A549 (cell line): Measurements from ENCODE around the gene ELF5. TPM values are rescaled to one million over a fixed set of nuclear protein-coding genes. Genes with fewer than 3 reads are reported as not detected.

ENCODE experiments used
- ATAC-seq, 2 experiments: fragments of 200-7000 bp in 1 of 2; fragments of >200 bp in 1 of 2; cut with Nextera tagmentation in 1 of 2; cut with Tn5 transposase in 1 of 2; 3 replicates each; pipeline versions ENCODE4 v1.8.0 to v1.9.1; 2018 to 2020; ENCODE audit warnings: mild to moderate bottlenecking in 1 of 2, moderate library complexity in 1 of 2
- CTCF ChIA-PET: fragments of 300-600 bp; sonication (Branson Sonifier 250); formaldehyde crosslinking; extraction: SDS; loops from one replicate; lab custom pipeline; 2021; ENCODE audit warnings: antibody characterized with exemption, inconsistent platforms; lab: Yijun Ruan, JAX
- POLR2A ChIA-PET: fragments of 350-600 bp; formaldehyde crosslinking; extraction: SDS; loops from one replicate; lab custom pipeline; 2021; ENCODE audit warnings: antibody characterized with exemption, inconsistent platforms; lab: Yijun Ruan, JAX
- DNase-seq, 2 experiments: peaks; one replicate each; pipeline versions ENCODE4 v3.0.0 to v3.0.0-alpha.2; 2011 to 2016; ENCODE audit warnings: low read depth in 1 of 2, low spot score in 1 of 2
- FAIRE-seq: peaks from 2 replicates; lab custom pipeline; 2011; peaks lifted over from hg19 to GRCh38; lab: Jason Lieb, UNC
- H3K27ac ChIP-seq, 2 experiments: fragments of >200 bp; sonication (Bioruptor Twin); formaldehyde crosslinking; 3 replicates each; pipeline ENCODE4 v1.5.1; 2016 to 2017
- H3K4me1 ChIP-seq: fragments of >200 bp; sonication (Bioruptor Twin); formaldehyde crosslinking; 3 replicates; pipeline ENCODE4 v1.6.1; 2016
- H3K4me2 ChIP-seq: fragments of >200 bp; sonication (Bioruptor Twin); formaldehyde crosslinking; 3 replicates; pipeline ENCODE4 v1.6.1; 2016
- H3K4me3 ChIP-seq: fragments of >200 bp; sonication (Bioruptor Twin); formaldehyde crosslinking; 3 replicates; pipeline ENCODE4 v1.5.1; 2016
- H3K9me3 ChIP-seq: fragments of >200 bp; sonication (Bioruptor Twin); formaldehyde crosslinking; 3 replicates; pipeline ENCODE4 v1.6.1; 2016
- BHLHE40 ChIP-seq: IDR thresholded peaks from 2 replicates; pipeline ENCODE4 v1.6.1; 2012; ENCODE audit warnings: low read depth, low read length, inconsistent platforms
- EP300 ChIP-seq, 2 experiments: fragments of >200 bp; sonication (Bioruptor Twin); formaldehyde crosslinking; IDR thresholded peaks; 2 replicates in 1 of 2; 3 replicates in 1 of 2; pipeline ENCODE4 v1.6.1; 2016 to 2017
- FOSB ChIP-seq: fragments of 250-450 bp; sonication (Bioruptor Pico); IDR thresholded peaks from 2 replicates; pipeline ENCODE4 v1.5.0; 2020; ENCODE audit warnings: mild to moderate bottlenecking, moderate library complexity
- HEYL ChIP-seq: fragments of 250-450 bp; sonication (Bioruptor Pico); IDR thresholded peaks from 2 replicates; pipeline ENCODE4 v1.8.0; 2021; ENCODE audit warnings: mild to moderate bottlenecking, moderate library complexity
- MAFK ChIP-seq: fragments of 450-650 bp; IDR thresholded peaks from 2 replicates; pipeline ENCODE4 v1.6.1; 2014; ENCODE audit not compliant: partially characterized antibody
- MAZ ChIP-seq: fragments of 150-350 bp; IDR thresholded peaks from 2 replicates; pipeline ENCODE4 v1.6.1; 2014; ENCODE audit warnings: antibody characterized with exemption, low read depth, low read length, borderline replicate concordance
- NPAS2 ChIP-seq: fragments of 250-450 bp; sonication (Bioruptor Pico); IDR thresholded peaks from 2 replicates; pipeline ENCODE4 v1.8.0; 2022; ENCODE audit warnings: mild to moderate bottlenecking, moderate library complexity, borderline replicate concordance
- RARB ChIP-seq: fragments of 250-450 bp; sonication (Bioruptor Pico); IDR thresholded peaks from 2 replicates; pipeline ENCODE4 v1.8.0; 2021; ENCODE audit warnings: mild to moderate bottlenecking, moderate library complexity
- RCOR1 ChIP-seq: fragments of 150-350 bp; IDR thresholded peaks from 2 replicates; pipeline ENCODE4 v1.6.1; 2014; ENCODE audit warnings: antibody characterized with exemption, low read length, low read depth
- SREBF2 ChIP-seq: fragments of 450-650 bp; IDR thresholded peaks from 2 replicates; pipeline ENCODE4 v1.6.1; 2014; ENCODE audit warnings: mild to moderate bottlenecking, moderate library complexity
- TFCP2L1 ChIP-seq: fragments of 250-450 bp; sonication (Bioruptor Pico); IDR thresholded peaks from 2 replicates; pipeline ENCODE4 v1.5.0; 2021; ENCODE audit warnings: mild to moderate bottlenecking
- TP53 ChIP-seq: fragments of 250-450 bp; sonication (Bioruptor Pico); IDR thresholded peaks from 2 replicates; pipeline ENCODE4 v1.5.0; 2021; ENCODE audit warnings: mild to moderate bottlenecking, moderate library complexity
- ZC3H11A ChIP-seq: fragments of 450-650 bp; IDR thresholded peaks from 2 replicates; pipeline ENCODE4 v1.6.1; 2014; ENCODE audit warnings: antibody characterized with exemption, mild to moderate bottlenecking
- ZNF302 ChIP-seq: fragments of 250-450 bp; sonication (Bioruptor Pico); IDR thresholded peaks from 2 replicates; pipeline ENCODE4 v1.9.0; 2021; ENCODE audit warnings: inconsistent platforms, mild to moderate bottlenecking, moderate library complexity
- WGBS: methylation state at CpG from one replicate; pipeline ENCODE4 v1.1.6; 2017; ENCODE audit errors: missing lambda C conversion rate; 5-methylcytosine and 5-hydroxymethylcytosine counted together
- polyA plus RNA-seq, 4 experiments: library from polyadenylated mRNA; depleted of rRNA in 3 of 4; stranded (reverse); fragments of >200 nt; fragmentation: RNase III in 1 of 4; extraction: RNeasy Plus Mini Kit Qiagen cat#74134 plus additional on column Dnase treatment in 1 of 4; gene quantifications; 2 replicates in 3 of 4; 3 replicates in 1 of 4; pipeline ENCODE4 v1.2.3, GENCODE V29; 2011 to 2017
- TF ChIP-seq, protein P1 (sequence below): fragments of 200-600 bp; sonication (generic); IDR thresholded peaks from 2 replicates; pipeline ENCODE4 v1.6.1; 2016; ENCODE audit warnings: antibody characterized with exemption, mild to moderate bottlenecking, moderate library complexity
- TF ChIP-seq, protein P2 (sequence below): fragments of 450-650 bp; IDR thresholded peaks from 2 replicates; pipeline ENCODE4 v1.6.1; 2014; ENCODE audit warnings: antibody characterized with exemption
- TF ChIP-seq, protein P3 (sequence below): fragments of 150-350 bp; IDR thresholded peaks from 2 replicates; pipeline ENCODE4 v1.6.1; 2014; ENCODE audit warnings: low read depth, mild to moderate bottlenecking, low read length
- TF ChIP-seq, protein P4 (sequence below): fragments of >200 bp; sonication (Bioruptor Twin); formaldehyde crosslinking; IDR thresholded peaks from 3 replicates; pipeline ENCODE4 v1.5.1; 2016

The ELF5 gene
- polyA plus RNA-seq, 2 of the 4 experiments (the other 2 are of a cell fraction), result 0.04 TPM; not detected in 1

DNA sequence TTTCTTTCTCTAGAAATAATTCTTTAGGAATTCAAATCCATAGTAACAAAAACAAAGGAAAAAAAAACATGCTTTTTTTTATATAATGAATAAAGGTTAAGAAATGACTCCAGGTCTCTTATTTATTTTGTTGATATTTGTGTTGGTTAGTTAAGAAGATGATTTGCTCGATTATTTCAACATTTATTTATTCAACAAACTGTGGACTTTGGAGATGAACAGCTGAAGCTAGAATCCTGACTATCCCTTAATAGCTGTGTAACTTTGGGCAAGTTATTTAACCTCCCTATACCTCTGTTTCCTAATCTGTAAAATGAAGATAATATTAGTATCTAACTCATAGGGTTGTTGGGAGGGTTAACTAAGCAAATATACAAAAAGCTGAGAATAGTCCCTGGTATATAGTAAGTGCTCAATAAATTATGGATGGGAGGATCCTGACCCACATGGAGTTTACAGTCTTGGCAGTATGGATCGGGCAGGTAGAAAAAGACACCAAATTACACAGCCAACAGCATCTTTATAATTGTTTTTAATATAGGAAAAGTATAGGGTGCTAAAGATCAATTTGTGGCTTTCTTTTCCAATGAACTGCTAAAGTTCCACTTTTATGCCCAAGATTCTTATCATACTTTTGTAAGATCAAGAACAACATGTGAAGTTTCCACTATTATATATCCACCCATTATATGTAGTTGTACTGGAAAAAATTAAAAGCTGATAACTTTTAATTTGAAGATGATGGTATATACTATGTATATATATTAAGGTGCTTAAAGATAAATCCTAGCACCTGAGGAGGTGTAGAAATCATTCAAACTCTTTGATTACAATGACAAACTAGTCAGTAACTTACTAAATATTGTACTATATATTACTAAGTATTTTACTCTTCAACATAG lies 76.1 kb downstream of the ELF5 start:
- ChIA-PET CTCF (interaction anchor here (1.0 to 3.3 kb wide), 5 partner anchors 17 to 454 kb away, joined by 3 to 12 read pairs (median 3); no protein-coding TSS in a partner anchor), POLR2A (interaction anchor here (1.0 to 1.3 kb wide), 2 partner anchors 10 to 203 kb away, joined by 5 to 6 read pairs; no protein-coding TSS in a partner anchor)
- Histone ChIP-seq H3K9me3 (0 out of 3 replicates have a peak, but pooled peaks cover 4% of the 10 kb centered on the region), H3K4me1 (peaks cover 12% of the 10 kb centered on the region; the same call in 2 of the 3 replicates), H3K4me2 (peak overlapping the region; percentile 71), H3K4me3 (peak overlapping the region; percentile 67), H3K27ac (peak overlapping the region; percentile 86 to 92)
- no peak for TF ChIP-seq MAFK
- TF ChIP-seq TP53 (CRISPR knock-in tag), result no peak
- no peak for TF ChIP-seq SREBF2
- TF ChIP-seq BHLHE40, result no peak
- TF ChIP-seq MAZ, result no peak
- TF ChIP-seq, protein P1, sequence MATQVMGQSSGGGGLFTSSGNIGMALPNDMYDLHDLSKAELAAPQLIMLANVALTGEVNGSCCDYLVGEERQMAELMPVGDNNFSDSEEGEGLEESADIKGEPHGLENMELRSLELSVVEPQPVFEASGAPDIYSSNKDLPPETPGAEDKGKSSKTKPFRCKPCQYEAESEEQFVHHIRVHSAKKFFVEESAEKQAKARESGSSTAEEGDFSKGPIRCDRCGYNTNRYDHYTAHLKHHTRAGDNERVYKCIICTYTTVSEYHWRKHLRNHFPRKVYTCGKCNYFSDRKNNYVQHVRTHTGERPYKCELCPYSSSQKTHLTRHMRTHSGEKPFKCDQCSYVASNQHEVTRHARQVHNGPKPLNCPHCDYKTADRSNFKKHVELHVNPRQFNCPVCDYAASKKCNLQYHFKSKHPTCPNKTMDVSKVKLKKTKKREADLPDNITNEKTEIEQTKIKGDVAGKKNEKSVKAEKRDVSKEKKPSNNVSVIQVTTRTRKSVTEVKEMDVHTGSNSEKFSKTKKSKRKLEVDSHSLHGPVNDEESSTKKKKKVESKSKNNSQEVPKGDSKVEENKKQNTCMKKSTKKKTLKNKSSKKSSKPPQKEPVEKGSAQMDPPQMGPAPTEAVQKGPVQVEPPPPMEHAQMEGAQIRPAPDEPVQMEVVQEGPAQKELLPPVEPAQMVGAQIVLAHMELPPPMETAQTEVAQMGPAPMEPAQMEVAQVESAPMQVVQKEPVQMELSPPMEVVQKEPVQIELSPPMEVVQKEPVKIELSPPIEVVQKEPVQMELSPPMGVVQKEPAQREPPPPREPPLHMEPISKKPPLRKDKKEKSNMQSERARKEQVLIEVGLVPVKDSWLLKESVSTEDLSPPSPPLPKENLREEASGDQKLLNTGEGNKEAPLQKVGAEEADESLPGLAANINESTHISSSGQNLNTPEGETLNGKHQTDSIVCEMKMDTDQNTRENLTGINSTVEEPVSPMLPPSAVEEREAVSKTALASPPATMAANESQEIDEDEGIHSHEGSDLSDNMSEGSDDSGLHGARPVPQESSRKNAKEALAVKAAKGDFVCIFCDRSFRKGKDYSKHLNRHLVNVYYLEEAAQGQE, result no peak
- no peak for TF ChIP-seq HEYL
- no peak for TF ChIP-seq TFCP2L1 (CRISPR knock-in tag)
- TF ChIP-seq, protein P2, sequence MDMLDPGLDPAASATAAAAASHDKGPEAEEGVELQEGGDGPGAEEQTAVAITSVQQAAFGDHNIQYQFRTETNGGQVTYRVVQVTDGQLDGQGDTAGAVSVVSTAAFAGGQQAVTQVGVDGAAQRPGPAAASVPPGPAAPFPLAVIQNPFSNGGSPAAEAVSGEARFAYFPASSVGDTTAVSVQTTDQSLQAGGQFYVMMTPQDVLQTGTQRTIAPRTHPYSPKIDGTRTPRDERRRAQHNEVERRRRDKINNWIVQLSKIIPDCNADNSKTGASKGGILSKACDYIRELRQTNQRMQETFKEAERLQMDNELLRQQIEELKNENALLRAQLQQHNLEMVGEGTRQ, result no peak
- no peak for TF ChIP-seq ZC3H11A
- no peak for TF ChIP-seq EP300 (IDR thresholded peaks at IDR 0.05)
- no peak for TF ChIP-seq NPAS2 (CRISPR knock-in tag)
- TF ChIP-seq, protein P3, sequence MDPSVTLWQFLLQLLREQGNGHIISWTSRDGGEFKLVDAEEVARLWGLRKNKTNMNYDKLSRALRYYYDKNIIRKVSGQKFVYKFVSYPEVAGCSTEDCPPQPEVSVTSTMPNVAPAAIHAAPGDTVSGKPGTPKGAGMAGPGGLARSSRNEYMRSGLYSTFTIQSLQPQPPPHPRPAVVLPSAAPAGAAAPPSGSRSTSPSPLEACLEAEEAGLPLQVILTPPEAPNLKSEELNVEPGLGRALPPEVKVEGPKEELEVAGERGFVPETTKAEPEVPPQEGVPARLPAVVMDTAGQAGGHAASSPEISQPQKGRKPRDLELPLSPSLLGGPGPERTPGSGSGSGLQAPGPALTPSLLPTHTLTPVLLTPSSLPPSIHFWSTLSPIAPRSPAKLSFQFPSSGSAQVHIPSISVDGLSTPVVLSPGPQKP, result no peak
- TF ChIP-seq ZNF302 (CRISPR knock-in tag), result no peak
- TF ChIP-seq RARB (CRISPR knock-in tag), result no peak
- TF ChIP-seq, protein P4, sequence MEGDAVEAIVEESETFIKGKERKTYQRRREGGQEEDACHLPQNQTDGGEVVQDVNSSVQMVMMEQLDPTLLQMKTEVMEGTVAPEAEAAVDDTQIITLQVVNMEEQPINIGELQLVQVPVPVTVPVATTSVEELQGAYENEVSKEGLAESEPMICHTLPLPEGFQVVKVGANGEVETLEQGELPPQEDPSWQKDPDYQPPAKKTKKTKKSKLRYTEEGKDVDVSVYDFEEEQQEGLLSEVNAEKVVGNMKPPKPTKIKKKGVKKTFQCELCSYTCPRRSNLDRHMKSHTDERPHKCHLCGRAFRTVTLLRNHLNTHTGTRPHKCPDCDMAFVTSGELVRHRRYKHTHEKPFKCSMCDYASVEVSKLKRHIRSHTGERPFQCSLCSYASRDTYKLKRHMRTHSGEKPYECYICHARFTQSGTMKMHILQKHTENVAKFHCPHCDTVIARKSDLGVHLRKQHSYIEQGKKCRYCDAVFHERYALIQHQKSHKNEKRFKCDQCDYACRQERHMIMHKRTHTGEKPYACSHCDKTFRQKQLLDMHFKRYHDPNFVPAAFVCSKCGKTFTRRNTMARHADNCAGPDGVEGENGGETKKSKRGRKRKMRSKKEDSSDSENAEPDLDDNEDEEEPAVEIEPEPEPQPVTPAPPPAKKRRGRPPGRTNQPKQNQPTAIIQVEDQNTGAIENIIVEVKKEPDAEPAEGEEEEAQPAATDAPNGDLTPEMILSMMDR, result no peak
- TF ChIP-seq FOSB (CRISPR knock-in tag), result no peak
- no peak for TF ChIP-seq RCOR1
- DNase-seq (no peak), ATAC-seq (no peak), FAIRE-seq (no peak)
- WGBS, result 56% methylated on average over 2 of the region's 2 CpGs
